GM12872 (cell line): ENCODE measurements around the gene C1R.

Experiments
- CTCF ChIP-seq: IDR thresholded peaks from 3 replicates; pipeline ENCODE4 v1.5.1; 2011; ENCODE audit warnings: low read depth, mild to moderate bottlenecking, low read length, moderate library complexity; ENCODE audit not compliant: insufficient read depth

C1R gene

DNA sequence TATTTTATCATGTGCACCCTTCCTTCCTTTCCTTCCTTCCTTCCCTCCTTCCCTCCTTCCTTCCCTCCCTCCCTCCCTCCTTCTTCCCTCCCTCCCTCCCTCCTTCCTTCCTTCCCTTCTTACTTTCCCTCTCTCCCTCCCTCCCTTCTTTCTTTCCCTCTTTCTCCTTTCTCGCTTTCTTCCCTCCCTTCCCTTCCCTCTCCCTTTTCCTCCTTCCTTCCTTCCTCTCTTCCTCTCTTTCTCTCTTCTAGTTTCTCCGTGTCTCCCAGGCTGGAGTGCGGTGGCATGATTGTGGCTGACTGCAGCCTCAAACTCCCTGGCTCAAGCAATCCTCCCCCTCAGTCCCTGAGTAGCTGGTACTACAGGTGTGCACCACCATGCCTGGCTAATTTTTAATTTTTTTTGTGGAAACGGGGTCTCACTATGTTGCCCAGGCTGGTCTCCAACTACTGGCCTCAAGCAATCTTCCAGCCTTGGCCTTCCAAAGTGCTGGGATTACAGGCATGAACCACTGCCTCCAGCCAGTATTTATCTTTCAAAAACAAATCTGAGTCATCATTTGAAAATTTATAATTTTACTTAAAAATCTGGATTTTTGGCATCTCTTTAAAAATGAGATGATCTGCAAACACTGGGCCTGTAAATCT, 8.9 kb upstream of the C1R start:
- TF ChIP-seq CTCF: no peak

GRCh38 chr12:7100239-7100638, 8.0 kb upstream of the C1R start:
- TF ChIP-seq CTCF: no peak

DNA sequence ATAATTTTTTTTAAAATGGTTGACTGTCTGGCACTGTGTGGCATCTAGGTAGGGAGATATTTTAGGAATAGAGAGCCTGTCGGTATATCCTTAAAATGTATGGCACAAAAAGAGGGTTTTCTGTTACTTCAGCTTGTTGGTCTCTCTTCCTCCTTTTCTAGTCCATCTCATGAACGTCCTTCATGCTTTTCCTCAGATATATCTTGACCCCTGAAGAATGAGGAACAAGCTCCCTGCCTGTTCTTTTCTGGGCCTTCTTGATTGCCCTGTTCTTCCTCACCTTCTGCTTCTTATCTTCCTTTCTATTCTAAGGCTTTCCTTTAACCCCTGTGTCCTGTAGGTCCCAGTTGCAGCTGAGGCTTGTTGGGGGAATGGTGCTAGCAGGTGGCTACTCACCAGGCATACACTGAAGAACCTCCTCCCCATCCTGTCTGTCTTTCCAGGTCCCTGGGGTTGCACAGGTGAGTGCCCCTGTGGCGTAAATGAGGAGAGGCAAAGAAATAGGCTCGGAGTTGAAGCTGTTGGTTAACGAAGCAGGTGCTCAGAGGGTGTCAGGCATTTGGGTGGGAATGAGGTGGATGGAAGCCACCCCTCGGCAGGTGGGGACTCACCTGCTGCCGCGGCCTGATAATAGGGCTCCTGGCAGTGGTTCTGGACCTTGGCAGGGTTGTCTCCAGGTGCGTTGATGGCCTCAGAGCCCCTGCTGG, 7.2 kb upstream of the C1R start:
- TF ChIP-seq CTCF: no peak

- TF ChIP-seq CTCF: no peak
These were observed 4.7 kb upstream of the C1R start for GRCh38 chr12:7096979-7097378.

- no peak for TF ChIP-seq CTCF
These were observed 4.0 kb upstream of the C1R start for GRCh38 chr12:7096006-7096932.

DNA sequence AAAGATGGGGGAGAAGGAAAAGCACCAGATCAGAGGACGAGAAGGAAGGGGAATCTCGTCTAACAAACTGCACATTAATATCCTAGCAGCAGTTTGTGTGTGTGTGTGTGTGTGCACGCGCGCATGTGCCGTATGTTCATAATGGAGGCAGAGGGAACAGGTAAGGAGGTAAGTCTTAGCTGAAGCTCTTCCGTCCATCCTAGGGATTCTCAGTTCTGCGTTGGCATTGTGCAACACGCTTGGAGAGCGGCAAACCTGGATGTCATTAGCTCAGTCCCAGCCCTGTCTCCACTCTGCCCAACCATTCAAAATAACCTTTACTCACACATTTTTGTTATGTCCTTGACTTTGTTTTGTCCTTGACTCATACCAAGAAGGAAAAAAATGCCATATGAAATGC, 1.6 kb upstream of the C1R start:
- no peak for TF ChIP-seq CTCF

DNA sequence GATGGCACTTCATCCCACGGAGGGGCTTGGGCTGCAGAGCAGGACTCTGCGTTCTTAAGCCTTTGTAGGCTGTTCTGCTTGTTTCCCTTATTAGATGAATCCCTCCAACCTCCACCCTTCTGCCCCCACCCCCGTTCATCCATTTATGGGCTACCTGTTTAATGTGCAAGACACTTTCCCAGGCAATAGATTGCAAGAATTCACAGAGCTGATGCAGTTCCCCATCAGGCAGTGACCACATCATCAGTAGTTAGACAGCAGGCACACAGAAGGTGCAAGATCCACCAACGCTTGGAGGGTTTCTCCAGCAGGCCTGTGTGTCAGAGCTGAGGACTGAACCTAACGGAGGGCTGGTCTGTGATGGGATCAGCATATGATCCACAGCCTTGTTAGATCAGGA, 1.2 kb upstream of the C1R start:
- TF ChIP-seq CTCF: no peak
